Measurements from ENCODE around the gene POLR1E.

The POLR1E gene

GRCh38 chr9:37542488-37542887 lies 56.7 kb downstream of the POLR1E start:
- Histone ChIP-seq H3K4me3 (ENCODE audit: low read length) (no peak overlapping the region), H3K4me1 (ENCODE audit: control insufficient read depth, low read length) (peaks cover 8% of the 10 kb centered on the region), H3K79me2 (ENCODE audit: control insufficient read depth, low read length) (no peaks in the 10 kb centered on the region), H3K36me3 (ENCODE audit: control insufficient read depth, low read length) (peaks cover 16% of the 10 kb centered on the region), H3K9me2 (replicated peaks; ENCODE audit: control insufficient read depth, low read length) (no peaks in the 10 kb centered on the region), H4K20me1 (ENCODE audit: control insufficient read depth, insufficient read depth, low read depth, low read length) (no peaks in the 10 kb centered on the region), H3F3A (ENCODE audit: control insufficient read depth, insufficient read depth) (no peaks in the 10 kb centered on the region; the same call in 1 of the 2 replicates), H3K9me3 (ENCODE audit: control insufficient read depth, insufficient read depth, low read length) (no peaks in the 10 kb centered on the region), H3K27ac (ENCODE audit: low read depth, low read length) (no peak overlapping the region), H3K4me2 (ENCODE audit: low read length) (no peak overlapping the region), H3K27me3 (ENCODE audit: control insufficient read depth, low read length) (no peaks in the 10 kb centered on the region)
- TF ChIP-seq CTCF (IDR thresholded peaks at IDR 0.05; ENCODE audit: low read depth, low read length, poor library complexity, severe bottlenecking) (no peak), EZH2phosphoT487 (IDR thresholded peaks at IDR 0.05; ENCODE audit: borderline replicate concordance, low read length) (no peak)

GRCh38 chr9:37542895-37543294 lies 57.1 kb downstream of the POLR1E start:
- Histone ChIP-seq H3K4me3 (ENCODE audit: low read length) (no peak overlapping the region), H3K4me1 (ENCODE audit: control insufficient read depth, low read length) (peaks cover 11% of the 10 kb centered on the region), H3K79me2 (ENCODE audit: control insufficient read depth, low read length) (no peaks in the 10 kb centered on the region), H3K27ac (ENCODE audit: low read depth, low read length) (no peak overlapping the region), H3K9me2 (replicated peaks; ENCODE audit: control insufficient read depth, low read length) (no peaks in the 10 kb centered on the region), H3K9me3 (ENCODE audit: control insufficient read depth, insufficient read depth, low read length) (no peaks in the 10 kb centered on the region), H3K36me3 (ENCODE audit: control insufficient read depth, low read length) (peaks cover 13% of the 10 kb centered on the region), H3K4me2 (ENCODE audit: low read length) (no peak overlapping the region), H3K27me3 (ENCODE audit: control insufficient read depth, low read length) (no peaks in the 10 kb centered on the region), H3F3A (ENCODE audit: control insufficient read depth, insufficient read depth) (no peaks in the 10 kb centered on the region; the same call in 1 of the 2 replicates), H4K20me1 (ENCODE audit: control insufficient read depth, insufficient read depth, low read depth, low read length) (no peaks in the 10 kb centered on the region)
- no peak for TF ChIP-seq EZH2phosphoT487 (IDR thresholded peaks at IDR 0.05; ENCODE audit: borderline replicate concordance, low read length)
- no peak for TF ChIP-seq CTCF (IDR thresholded peaks at IDR 0.05; ENCODE audit: low read depth, low read length, poor library complexity, severe bottlenecking)

- peaks cover 11% of the 10 kb centered on the region for H3K4me1 ChIP-seq (ENCODE audit: control insufficient read depth, low read length)
- TF ChIP-seq CTCF (IDR thresholded peaks at IDR 0.05; ENCODE audit: low read depth, low read length, poor library complexity, severe bottlenecking) (no peak), EZH2phosphoT487 (IDR thresholded peaks at IDR 0.05; ENCODE audit: borderline replicate concordance, low read length) (no peak)
- H3K27ac ChIP-seq (ENCODE audit: low read depth, low read length) = no peak overlapping the region
- H3K4me3 ChIP-seq (ENCODE audit: low read length) = no peak overlapping the region
- H3K36me3 ChIP-seq (ENCODE audit: control insufficient read depth, low read length) = peaks cover 9% of the 10 kb centered on the region
- no peaks in the 10 kb centered on the region for H3K27me3 ChIP-seq (ENCODE audit: control insufficient read depth, low read length)
- H3F3A ChIP-seq (ENCODE audit: control insufficient read depth, insufficient read depth) = no peaks in the 10 kb centered on the region; the same call in 1 of the 2 replicates
- H3K79me2 ChIP-seq (ENCODE audit: control insufficient read depth, low read length) = no peaks in the 10 kb centered on the region
- no peaks in the 10 kb centered on the region for H3K9me3 ChIP-seq (ENCODE audit: control insufficient read depth, insufficient read depth, low read length)
- H3K4me2 ChIP-seq (ENCODE audit: low read length) = no peak overlapping the region
- H3K9me2 ChIP-seq (replicated peaks; ENCODE audit: control insufficient read depth, low read length) = no peaks in the 10 kb centered on the region
- H4K20me1 ChIP-seq (ENCODE audit: control insufficient read depth, insufficient read depth, low read depth, low read length) = no peaks in the 10 kb centered on the region
Measured at GRCh38 chr9:37543468-37543867, 57.7 kb downstream of the POLR1E start.
